ENCODE measurements around the gene GHR.

DNA sequence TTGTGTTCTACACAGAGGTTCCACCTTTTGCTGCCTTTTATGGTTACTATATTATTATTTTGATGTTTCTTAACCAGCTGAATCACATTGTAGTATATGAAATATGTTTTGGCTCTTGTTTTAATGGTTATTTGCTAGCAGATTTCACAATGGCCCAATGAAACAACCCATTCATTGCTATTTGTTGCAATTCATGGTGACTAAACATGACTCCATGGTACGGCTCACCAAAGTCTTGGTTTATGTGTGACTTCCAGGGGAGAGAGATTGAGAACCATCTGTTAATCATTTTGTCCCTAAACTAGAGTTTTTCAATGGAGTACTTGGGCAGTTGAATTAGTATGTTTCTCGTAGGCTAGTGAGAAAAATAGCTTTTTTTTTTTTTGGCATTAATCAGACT is 108.4 kb downstream of the GHR start:
- TF ChIP-seq, protein P1, sequence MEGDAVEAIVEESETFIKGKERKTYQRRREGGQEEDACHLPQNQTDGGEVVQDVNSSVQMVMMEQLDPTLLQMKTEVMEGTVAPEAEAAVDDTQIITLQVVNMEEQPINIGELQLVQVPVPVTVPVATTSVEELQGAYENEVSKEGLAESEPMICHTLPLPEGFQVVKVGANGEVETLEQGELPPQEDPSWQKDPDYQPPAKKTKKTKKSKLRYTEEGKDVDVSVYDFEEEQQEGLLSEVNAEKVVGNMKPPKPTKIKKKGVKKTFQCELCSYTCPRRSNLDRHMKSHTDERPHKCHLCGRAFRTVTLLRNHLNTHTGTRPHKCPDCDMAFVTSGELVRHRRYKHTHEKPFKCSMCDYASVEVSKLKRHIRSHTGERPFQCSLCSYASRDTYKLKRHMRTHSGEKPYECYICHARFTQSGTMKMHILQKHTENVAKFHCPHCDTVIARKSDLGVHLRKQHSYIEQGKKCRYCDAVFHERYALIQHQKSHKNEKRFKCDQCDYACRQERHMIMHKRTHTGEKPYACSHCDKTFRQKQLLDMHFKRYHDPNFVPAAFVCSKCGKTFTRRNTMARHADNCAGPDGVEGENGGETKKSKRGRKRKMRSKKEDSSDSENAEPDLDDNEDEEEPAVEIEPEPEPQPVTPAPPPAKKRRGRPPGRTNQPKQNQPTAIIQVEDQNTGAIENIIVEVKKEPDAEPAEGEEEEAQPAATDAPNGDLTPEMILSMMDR (conservative IDR thresholded peaks at IDR 0.05; ENCODE audit: low read length), result no peak
- TF ChIP-seq EZH2phosphoT487 (IDR thresholded peaks at IDR 0.05; ENCODE audit: borderline replicate concordance), result no peak

Measured in Loucy (cell line).